ENCODE data around the gene MACROD2.

The MACROD2 gene

DNA sequence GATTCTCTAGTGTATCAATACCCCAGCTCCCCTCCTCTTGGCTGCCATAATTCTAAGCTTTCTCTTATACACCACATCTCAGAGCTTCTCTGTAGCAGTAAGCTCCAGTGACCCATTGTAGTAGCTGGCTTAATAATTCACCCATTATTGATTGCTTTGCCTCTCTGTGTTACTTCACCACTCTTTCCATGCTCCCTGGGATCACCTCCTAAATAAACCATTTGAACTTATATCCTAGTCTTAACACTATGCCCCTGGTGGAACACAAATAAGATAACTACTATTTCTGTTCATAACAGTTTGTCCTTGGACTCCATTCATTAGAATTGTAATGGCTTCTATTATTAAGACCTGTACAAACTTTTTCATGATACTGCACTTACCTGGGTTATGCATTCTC is 1819.0 kb downstream of the MACROD2 start:
- H3K4me3 ChIP-seq (ENCODE audit: low read depth, low read length): no peak overlapping the region
- TF ChIP-seq, protein P1, sequence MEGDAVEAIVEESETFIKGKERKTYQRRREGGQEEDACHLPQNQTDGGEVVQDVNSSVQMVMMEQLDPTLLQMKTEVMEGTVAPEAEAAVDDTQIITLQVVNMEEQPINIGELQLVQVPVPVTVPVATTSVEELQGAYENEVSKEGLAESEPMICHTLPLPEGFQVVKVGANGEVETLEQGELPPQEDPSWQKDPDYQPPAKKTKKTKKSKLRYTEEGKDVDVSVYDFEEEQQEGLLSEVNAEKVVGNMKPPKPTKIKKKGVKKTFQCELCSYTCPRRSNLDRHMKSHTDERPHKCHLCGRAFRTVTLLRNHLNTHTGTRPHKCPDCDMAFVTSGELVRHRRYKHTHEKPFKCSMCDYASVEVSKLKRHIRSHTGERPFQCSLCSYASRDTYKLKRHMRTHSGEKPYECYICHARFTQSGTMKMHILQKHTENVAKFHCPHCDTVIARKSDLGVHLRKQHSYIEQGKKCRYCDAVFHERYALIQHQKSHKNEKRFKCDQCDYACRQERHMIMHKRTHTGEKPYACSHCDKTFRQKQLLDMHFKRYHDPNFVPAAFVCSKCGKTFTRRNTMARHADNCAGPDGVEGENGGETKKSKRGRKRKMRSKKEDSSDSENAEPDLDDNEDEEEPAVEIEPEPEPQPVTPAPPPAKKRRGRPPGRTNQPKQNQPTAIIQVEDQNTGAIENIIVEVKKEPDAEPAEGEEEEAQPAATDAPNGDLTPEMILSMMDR (IDR thresholded peaks at IDR 0.05; ENCODE audit: insufficient read depth, low read depth, low read length, missing control alignments): no peak
- no peak for DNase-seq (ENCODE audit: low read depth)

GRCh38 chr20:15814911-15815310 is 1819.6 kb downstream of the MACROD2 start:
- TF ChIP-seq, protein P1 (IDR thresholded peaks at IDR 0.05; ENCODE audit: insufficient read depth, low read depth, low read length, missing control alignments): no peak
- no peak overlapping the region for H3K4me3 ChIP-seq (ENCODE audit: low read depth, low read length)
- DNase-seq (ENCODE audit: low read depth): no peak

GRCh38 chr20:15817351-15817750 is 1822.0 kb downstream of the MACROD2 start:
- TF ChIP-seq, protein P1 (IDR thresholded peaks at IDR 0.05; ENCODE audit: insufficient read depth, low read depth, low read length, missing control alignments): no peak
- DNase-seq (ENCODE audit: low read depth): no peak
- no peak overlapping the region for H3K4me3 ChIP-seq (ENCODE audit: low read depth, low read length)

DNA sequence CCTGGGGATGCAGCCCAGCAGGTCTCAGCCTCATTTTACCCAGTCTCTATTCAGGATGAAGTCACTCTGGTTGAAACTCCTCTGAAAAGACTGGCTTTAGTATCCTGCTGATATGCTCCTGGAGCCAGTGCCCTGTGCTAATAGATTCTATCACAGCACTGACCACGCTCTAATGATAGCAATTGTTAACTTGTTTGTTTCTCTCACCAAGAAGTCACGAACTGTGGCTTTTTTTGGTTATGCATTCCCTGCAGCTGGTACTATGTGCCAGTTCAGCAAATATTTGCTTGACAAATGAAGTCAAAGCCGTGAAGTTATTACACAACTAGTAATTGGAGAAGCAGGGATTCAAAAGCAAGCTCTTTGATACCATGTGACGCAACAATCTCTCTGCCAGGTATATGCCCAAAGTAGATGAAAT is 1823.3 kb downstream of the MACROD2 start:
- no peak overlapping the region for H3K4me3 ChIP-seq (ENCODE audit: low read depth, low read length)
- TF ChIP-seq, protein P1 (IDR thresholded peaks at IDR 0.05; ENCODE audit: insufficient read depth, low read depth, low read length, missing control alignments): no peak
- no peak for DNase-seq (ENCODE audit: low read depth)

DNA sequence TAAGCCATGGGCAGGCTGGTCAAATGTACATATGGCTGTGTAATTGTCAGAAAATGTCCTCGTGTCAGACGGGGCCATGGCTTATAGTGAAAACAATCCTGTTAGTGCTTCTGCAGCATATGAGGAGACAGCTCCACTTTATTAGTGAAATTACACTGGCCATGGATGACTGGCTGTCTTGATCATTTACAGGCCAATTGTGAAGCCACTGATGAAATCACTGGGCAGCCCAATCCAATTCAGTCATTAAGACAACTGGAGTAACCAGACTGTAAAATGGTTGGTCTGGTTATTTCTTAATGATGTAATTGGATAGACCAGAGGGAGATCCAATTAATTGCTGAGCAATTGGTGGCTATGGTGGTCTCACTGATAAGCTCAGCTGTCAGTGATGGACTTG is 1828.4 kb downstream of the MACROD2 start:
- H3K4me3 ChIP-seq (ENCODE audit: low read depth, low read length): no peak overlapping the region
- DNase-seq (ENCODE audit: low read depth): no peak
- TF ChIP-seq, protein P1 (IDR thresholded peaks at IDR 0.05; ENCODE audit: insufficient read depth, low read depth, low read length, missing control alignments): no peak

DNA sequence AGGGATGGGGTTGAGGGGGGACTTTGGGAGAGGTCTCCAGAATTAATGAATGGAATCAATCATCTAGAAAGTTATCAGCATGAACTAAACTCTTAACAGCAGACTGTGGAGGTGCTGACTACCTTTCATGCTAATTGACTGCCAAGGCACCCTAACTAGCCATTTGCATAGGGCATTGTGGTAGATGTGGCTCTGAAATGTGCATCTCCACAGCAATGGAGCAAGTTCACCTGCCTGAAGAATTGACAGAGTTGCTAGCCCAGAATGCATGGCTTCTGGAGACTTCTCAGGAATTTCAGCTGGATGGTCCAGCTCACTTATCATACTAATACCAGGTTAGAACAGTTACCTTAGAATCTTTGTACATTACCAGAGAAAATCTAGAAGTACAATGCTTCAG is 1832.3 kb downstream of the MACROD2 start:
- no peak overlapping the region for H3K4me3 ChIP-seq (ENCODE audit: low read depth, low read length)
- TF ChIP-seq, protein P1 (IDR thresholded peaks at IDR 0.05; ENCODE audit: insufficient read depth, low read depth, low read length, missing control alignments): no peak
- no peak for DNase-seq (ENCODE audit: low read depth)

DNA sequence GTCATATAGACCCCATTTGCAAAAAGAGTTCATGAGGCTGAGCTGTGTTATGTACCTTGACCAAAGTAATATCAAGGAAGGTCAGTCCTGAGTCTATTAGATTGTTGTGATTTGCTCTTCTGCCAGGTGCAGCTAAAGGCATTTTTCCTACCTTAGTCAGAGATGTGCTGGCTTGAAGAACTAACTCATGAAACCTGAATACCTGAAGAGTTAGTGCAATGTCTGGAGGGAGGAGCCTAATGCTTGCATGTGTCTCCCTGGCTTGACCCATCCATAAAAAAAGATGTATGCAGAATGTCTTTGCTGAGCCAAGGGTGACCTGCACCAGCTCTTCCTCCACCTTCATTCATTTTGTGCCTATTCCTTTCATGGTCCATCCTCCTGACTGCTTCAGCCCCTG is 1835.9 kb downstream of the MACROD2 start:
- no peak overlapping the region for H3K4me3 ChIP-seq (ENCODE audit: low read depth, low read length)
- no peak for DNase-seq (ENCODE audit: low read depth)
- TF ChIP-seq, protein P1 (IDR thresholded peaks at IDR 0.05; ENCODE audit: insufficient read depth, low read depth, low read length, missing control alignments): no peak
